GM12873 (cell line): ENCODE data around the gene DUOXA1.

Source experiments
- CTCF ChIP-seq: IDR thresholded peaks from 2 replicates; pipeline ENCODE4 v1.5.1; 2012; ENCODE audit warnings: low read depth, mild to moderate bottlenecking, moderate library complexity, low read length, control low read depth; ENCODE audit not compliant: insufficient read depth; ENCODE audit errors: missing control alignments

Gene DUOXA1

DNA sequence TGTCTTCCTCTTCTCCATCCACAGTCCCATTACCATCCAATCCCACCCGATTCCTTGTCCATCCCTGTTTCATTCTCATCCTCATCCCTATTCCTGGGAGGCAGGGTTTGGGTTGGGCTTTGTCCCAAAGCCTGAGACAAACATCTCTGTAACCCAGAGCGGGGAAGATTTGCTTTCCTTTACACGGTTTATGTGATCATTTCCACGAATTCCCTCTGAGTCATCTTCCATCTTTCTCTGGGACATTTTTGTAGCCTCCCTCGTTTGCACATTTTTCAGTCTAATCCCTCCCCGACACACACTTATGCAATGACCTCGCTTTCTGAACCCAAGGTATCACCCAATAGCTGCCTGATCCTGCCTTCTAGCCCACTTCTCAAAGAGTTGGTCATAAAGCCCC lies 38.5 kb downstream of the DUOXA1 start:
- TF ChIP-seq CTCF: no peak

- no peak for TF ChIP-seq CTCF
Observed at GRCh38 chr15:45089712-45090373, 39.8 kb downstream of the DUOXA1 start.

GRCh38 chr15:45088801-45089711 lies 40.6 kb downstream of the DUOXA1 start:
- no peak for TF ChIP-seq CTCF

DNA sequence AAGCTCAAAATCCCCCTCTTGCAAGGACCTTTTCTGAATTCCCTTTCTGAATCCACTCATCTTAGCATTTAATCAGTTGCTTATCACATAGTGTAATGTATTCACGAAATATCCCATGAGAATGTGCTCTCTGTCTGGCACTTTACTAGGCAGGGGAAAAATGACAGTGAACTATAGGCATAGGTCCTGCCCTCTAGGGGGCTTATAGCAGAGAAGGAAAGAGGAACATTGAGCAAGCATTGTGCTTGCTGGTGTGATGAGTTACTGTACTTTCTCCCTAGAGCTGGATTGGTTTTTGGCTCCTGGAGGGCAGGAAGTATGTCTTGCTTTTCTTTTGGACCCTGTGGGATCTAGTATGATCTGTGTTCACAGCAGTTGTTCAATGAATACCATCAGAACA lies 42.2 kb downstream of the DUOXA1 start:
- TF ChIP-seq CTCF: peak; percentile 35

DNA sequence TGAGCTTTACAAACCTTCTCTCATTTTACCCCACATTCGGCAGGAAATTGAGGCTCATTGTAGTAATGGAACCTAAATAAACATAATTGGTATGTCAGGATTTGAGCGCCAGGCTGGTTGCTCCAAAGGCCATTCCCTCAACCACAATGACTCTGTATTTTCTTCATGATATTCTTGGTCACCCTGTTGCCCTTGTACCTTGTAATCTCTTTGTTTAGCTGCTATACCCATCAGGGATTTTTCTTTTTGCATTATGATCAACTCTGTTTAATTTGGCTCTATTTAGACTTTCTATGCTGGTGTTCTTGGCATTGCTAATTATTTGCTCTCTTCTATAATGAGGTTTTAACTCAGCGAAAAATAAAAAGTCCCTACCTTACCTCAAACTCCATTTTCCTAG lies 45.5 kb downstream of the DUOXA1 start:
- TF ChIP-seq CTCF: no peak

DNA sequence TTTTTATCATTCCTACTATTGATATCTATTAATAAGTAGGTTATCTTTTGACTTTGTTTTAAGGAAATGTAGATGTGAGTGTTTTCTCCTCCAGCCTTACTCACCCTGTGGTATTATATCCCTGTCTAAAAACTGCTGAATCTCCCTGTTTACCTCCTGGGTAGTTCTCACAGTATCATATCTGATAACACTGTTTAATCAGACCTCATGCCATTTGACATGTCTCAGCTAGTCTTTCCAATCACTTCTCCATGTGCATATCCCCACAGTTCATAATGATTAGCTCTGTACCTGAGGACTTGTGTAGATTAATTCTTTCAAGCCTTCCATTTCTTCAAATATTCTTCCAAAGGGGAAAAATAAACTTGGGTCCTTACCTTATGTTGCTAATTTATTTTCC lies 46.5 kb downstream of the DUOXA1 start:
- no peak for TF ChIP-seq CTCF
